Measurements from ENCODE around the gene KRTAP1-5.
"Not testable (repeated sequence)": the region's sequence is repeated elsewhere in the genome, so short reads cannot be mapped to it uniquely, and the experiment has no call there.

Gene KRTAP1-5

GRCh38 chr17:41009301-41009760 lies 17.7 kb downstream of the KRTAP1-5 start:
- intact Hi-C loops (cut with DNase I): no loop called here
- no peak for DNase-seq

DNA sequence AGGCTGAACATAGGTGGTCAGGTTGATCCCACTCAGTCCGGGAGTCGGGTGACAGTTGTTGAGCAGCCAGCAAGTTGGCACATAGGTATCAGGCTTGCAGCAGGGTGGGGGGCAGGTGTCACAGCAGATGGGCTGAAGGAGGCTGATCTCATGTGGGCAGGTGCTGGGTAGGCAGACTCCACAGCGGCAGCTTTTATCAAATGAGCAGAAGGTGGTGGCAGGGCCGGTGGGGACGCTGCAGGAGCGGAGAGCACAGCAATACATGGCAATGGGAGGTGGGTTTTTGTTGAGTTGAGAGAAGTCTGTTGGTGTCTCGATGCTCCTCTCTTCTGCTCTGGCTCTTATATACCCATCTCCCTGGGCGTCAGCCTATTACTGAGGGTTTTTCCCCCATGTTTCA lies 18.2 kb downstream of the KRTAP1-5 start, which contains the start of gene KRTAP3-1:
Gene KRTAP3-1 (minus strand): TSS at position 318 of the 400 bp plus-strand sequence. CDS start 54 bp downstream, at position 264.
- peak in 2 of 10 donors; percentile 47 to 72 for DNase-seq

GRCh38 chr17:41004397-41004796 lies 22.6 kb downstream of the KRTAP1-5 start:
- intact Hi-C loops (cut with DNase I): no loop called here

More for the DNA sequence above, 18.2 kb downstream of the KRTAP1-5 start, which contains the start of gene KRTAP3-1:
- intact Hi-C loops (cut with DNase I): no loop called here

DNA sequence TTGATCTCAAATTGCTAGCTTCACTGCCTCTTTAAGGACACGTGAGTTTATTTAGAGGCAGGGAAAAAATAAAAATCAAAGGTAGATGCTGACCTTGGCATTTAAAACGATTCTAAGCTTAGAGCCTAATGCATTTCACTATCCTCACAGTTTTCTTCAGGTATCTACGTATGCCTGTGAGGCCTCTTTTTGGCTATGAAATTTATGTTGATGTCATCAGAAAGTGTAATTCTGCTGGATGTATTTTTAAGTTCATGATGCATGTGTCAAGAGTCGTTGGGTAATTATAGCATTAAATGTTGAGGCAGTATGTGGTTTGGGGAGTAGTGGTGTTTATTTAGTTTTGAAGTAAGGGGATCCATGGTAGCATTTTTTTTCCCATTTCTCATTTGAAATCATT lies 23.1 kb downstream of the KRTAP1-5 start:
- intact Hi-C loops (cut with DNase I): no loop called here
- no peak for DNase-seq

More at GRCh38 chr17:41004397-41004796, 22.6 kb downstream of the KRTAP1-5 start:
- DNase-seq: peak in 1 of 10 donors; percentile 65

DNA sequence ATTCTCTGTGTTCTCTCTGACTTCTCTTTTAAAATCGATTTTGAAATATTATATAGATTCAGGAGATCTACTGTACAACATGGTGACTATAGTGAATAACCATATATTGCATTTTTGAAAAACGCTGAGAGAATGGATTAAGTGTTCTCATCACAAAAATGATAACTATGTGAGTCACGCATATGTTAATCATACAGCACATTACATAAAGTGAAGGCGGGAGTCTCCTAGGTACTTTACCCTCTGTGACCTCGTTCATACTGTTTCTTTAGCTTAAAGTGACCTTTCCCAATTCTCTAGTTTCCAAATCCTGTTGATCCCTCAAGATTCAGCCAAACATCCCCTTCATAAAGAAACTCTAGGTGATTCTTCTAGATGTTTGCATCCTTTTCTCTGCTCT lies 24.2 kb downstream of the KRTAP1-5 start:
- no peak for DNase-seq
- intact Hi-C loops (cut with DNase I): no loop called here

- intact Hi-C loops (cut with DNase I): no loop called here
- no peak for DNase-seq
These were observed 25.2 kb downstream of the KRTAP1-5 start for GRCh38 chr17:41001795-41002194.

- peak in 8 of 10 donors; percentile 18 to 90 (median 31) for DNase-seq
- intact Hi-C loops (cut with DNase I): not testable (repeated sequence)
These were observed 27.4 kb downstream of the KRTAP1-5 start, which contains the start of gene KRTAP3-2 for GRCh38 chr17:40999563-40999962. Gene KRTAP3-2, minus strand, starts transcription at chr17:40999906. Its CDS starts 53 bp downstream, at chr17:40999853.

- intact Hi-C loops (cut with DNase I): no loop called here
- DNase-seq: no peak
These were observed 29.6 kb downstream of the KRTAP1-5 start for GRCh38 chr17:40997361-40997760.

DNA sequence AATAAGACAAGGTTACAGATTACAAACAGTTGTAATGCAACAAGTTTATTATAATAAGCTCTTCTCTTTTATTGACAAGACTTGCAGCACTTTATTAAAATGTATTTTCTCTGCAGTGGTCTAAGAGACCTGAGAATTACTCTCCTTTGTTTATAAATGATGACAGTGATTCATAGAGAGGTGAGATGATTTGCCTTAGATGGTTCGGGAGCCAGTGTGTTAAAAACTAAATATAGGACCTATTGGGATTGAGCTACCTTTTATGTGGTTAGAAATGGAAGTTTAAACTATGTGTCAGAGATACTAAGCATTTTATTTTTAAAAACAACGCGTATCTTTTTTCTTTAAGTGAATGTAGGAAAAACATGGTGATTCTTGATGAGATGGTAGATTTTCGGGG lies 30.2 kb downstream of the KRTAP1-5 start:
- intact Hi-C loops (cut with DNase I): no loop called here
- DNase-seq: no peak

DNA sequence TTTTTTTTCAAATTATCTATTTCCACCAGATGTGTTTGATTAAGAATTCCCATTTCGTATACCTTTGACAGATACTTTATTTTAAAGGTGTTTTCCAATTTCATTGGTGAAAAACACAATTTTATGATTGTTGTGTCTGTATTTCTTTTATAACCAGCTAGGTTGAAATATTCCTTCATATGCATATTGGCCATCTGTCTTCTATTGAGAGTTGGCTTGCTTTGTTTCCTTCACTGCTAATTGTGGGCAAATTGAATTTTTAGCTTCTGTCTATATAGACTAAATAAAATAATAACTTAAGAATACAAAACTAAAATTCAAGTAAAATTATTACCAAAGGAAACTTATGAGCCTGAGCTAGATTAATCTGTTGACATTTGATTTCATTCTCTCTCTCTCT lies 31.9 kb downstream of the KRTAP1-5 start:
- intact Hi-C loops (cut with DNase I): no loop called here
- DNase-seq: no peak

GRCh38 chr17:40993839-40994238 lies 33.2 kb downstream of the KRTAP1-5 start, which contains the start of gene KRTAP3-3:
Gene KRTAP3-3, minus strand, starts transcription at chr17:40994164. Its CDS starts 67 bp downstream, at chr17:40994097.
- intact Hi-C loops (cut with DNase I): no loop called here
- no peak for DNase-seq

DNA sequence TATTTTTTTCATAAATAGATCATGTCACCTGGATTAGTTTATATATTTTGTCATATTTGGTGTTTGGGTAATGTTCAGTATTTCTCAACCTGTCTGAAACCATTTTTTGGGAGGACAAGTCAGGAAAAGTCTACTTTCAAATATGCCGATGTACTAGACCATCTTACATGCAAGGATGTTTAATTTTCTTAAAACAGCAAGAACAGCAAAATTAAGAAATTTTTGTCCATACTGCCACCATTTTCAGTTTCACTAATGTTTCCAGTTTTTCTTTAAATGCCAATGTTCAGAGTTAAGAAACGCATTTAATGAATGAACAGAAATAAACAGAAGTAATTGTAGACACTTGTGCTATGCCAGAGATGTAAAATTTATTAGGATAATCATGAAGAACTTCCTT lies 33.9 kb downstream of the KRTAP1-5 start:
- DNase-seq: no peak
- intact Hi-C loops (cut with DNase I): no loop called here

- intact Hi-C loops (cut with DNase I): no loop called here
These were observed 34.3 kb downstream of the KRTAP1-5 start for GRCh38 chr17:40992666-40993065.

DNA sequence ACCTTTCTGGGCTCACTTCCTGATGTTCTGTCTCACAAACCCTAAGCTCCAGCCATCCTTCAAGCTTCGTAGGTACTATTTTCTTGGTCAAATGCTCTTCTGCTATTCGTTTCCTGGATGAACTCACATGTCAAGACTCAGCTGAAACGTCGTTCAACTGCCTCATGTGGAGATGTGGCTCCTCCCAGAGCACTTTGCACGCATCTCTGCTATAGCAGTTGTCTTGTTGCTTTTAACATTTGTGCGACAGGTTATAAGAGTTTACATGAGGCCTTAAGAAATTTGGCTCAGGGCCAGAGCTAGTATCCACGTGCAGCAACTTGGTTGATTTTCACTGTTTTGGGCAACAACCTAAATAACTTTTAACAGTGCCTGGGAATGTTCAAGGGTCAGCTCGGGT lies 40.1 kb downstream of the KRTAP1-5 start:
- no peak for DNase-seq
- intact Hi-C loops (cut with DNase I): no loop called here

More at GRCh38 chr17:40992666-40993065, 34.3 kb downstream of the KRTAP1-5 start:
- DNase-seq: no peak

- intact Hi-C loops (cut with DNase I): no loop called here
- DNase-seq: no peak
These were observed 42.8 kb downstream of the KRTAP1-5 start, which contains the start of gene KRT40 for GRCh38 chr17:40984226-40984625. Gene KRT40, minus strand, starts transcription at chr17:40984326. Its CDS starts 53 bp downstream, at chr17:40984273.

DNA sequence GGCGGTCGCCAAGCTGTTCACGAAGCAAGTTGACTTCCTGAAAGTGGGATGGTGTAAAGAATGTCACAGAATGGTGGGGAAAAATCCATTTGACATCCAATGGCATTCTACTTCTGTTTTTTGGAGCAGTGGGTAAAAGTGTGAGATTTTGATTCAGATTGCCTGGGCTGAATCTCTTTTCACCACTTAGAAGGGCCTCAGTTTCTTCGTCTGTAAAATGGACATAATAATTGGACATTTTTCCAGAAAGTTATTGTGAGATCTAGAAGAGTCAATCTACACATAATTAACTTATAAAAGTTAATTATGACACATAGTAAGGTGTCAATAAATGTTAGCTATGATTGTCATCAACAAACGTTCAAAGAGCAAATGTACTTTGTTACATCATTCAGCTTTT lies 45.9 kb downstream of the KRTAP1-5 start:
- intact Hi-C loops (cut with DNase I): no loop called here
- no peak for DNase-seq

- intact Hi-C loops (cut with DNase I): no loop called here
- peak in 8 of 10 donors; percentile 11 to 92 (median 25) for DNase-seq
These were observed 46.4 kb downstream of the KRTAP1-5 start for GRCh38 chr17:40980596-40980995.

GRCh38 chr17:40980117-40980516 lies 46.9 kb downstream of the KRTAP1-5 start:
- no peak for DNase-seq
- intact Hi-C loops (cut with DNase I): no loop called here

DNA sequence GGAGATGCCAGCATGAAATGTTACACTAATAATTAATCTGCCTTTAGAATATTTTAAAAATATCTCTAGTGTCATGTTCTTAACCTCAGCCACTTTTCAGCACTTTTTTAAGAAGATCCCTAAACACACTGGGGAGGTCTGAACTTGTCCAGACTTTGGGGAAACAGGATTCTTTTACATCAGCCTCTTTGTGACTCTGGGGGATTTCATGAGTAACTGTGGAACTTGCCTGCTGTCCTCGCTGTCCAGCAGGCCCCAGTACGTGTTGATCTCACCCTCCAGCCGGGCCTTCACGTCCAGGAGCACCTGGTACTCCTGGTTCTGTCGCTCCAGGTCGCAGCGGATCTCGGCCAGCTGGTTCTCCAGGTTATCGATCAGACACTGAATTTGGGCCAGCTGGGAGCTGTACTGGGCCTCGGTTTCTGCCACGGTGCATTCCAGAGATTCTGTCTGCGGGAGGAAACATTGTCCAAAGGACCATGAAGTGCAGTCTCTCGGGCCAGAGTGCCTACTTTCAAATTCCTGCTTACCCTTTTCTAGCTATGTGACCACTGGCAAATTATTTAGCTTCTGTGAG lies 48.3 kb downstream of the KRTAP1-5 start:
- peak in 1 of 10 donors; percentile 50 for DNase-seq
- intact Hi-C loops (cut with DNase I): no loop called here
